GM18867 (cell line): ENCODE data around the gene SULF2.

Experiments used
- ATAC-seq: cut with Tn5 transposase; IDR thresholded peaks from one replicate; pipeline ENCODE4 v1.9.1; 2021; ENCODE audit warnings: mild to moderate bottlenecking, moderate library complexity; ENCODE audit not compliant: unreplicated experiment

Gene SULF2

GRCh38 chr20:47688385-47689381 lies 96.6 kb downstream of the SULF2 start:
- ATAC-seq, result no peak

GRCh38 chr20:47687095-47687987 lies 97.9 kb downstream of the SULF2 start:
- no peak for ATAC-seq

GRCh38 chr20:47686545-47686944 lies 98.7 kb downstream of the SULF2 start:
- no peak for ATAC-seq

GRCh38 chr20:47684306-47685080 lies 100.8 kb downstream of the SULF2 start:
- no peak for ATAC-seq

GRCh38 chr20:47682916-47683315 lies 102.4 kb downstream of the SULF2 start:
- ATAC-seq, result no peak

DNA sequence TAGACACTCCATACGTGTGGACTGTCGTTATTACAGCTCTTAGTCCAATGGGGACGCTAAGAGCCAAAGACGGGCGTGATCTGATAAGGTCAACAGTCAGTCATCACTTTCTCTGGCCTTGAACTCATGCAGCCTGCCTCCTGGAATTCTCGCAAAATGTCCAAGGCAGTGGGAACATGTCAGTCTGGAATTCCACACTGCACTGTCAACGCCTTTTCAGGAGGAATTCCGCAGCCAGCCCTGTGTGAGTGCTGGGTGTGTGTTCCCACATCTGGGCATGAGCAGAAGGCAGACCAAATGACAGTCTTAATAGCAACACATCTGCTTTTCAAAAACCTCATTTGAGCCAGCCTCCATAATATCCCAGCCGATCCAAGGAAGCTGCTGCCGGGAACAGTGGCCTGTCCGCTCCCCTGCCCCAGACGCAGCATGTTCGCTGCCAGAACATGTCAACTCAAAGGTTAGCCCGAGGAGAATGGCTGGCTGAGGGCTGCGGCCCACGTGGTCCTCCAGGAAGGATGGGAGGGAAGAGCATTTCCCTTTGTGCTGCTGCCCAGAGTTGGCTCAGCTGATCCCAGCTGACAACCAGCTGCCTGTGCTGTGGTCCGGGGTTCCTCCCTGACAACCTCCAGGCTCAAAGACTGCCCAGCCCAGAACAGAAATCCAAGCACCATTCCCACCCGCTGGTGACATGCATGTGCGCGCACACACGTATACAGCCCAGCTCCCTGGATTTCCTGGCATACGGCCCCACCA lies 103.1 kb downstream of the SULF2 start:
- no peak for ATAC-seq

DNA sequence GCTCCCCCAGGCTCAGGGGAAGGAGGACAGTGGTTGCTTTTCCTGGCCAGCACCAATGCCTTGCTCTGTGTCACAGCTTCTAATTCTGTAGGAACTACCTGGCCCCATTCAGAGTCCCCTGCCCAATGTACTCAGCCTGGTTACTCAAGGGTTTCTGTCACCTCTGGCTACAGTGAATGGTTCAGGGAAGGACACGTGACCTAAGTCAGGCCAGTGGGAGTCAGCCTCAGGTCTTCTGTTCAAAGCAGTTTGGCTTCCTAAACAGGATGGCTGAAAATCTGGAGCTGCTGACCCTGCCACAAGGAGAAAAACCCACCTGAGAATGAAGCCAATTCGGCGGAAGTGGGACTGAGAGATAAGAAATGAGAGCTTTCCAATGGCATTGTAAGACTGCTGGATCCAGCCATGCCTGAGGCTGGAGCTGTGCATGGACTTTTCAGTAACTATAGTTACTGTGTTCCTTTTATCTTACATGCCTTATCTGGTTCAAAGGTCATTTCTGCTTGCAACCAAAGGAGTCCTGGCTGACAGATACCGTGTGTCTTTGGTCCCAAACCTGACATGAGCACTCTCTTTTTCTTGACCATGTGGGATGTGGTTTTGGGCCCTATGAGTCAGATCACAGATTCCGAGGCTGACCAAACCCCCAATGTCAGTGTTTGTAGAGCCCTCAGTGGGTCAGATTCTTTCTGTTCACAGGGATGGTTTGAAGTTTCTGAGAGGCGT lies 104.3 kb downstream of the SULF2 start:
- ATAC-seq, result no peak

- ATAC-seq, result no peak
Measured at GRCh38 chr20:47679462-47679861, 105.8 kb downstream of the SULF2 start.

DNA sequence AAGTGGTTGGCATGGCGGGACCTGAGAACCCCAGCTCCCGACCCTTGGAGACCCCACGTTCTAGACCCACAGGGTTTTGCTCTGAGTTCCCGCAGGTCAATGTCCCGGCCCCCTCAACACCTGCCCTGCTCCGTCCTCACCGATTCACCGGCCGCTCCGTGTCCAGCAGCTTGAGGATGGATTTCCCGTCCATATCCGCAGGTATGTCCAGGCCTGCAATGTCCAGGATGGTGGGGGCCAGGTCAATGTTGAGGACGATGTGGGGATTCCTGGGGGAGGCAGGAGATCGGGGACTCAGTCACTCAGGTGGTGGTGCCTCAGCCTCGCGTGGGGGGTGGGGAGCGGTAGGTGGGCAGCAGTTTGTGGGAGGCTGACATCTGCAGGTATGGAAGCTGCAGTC lies 106.7 kb downstream of the SULF2 start:
- ATAC-seq, result no peak

- no peak for ATAC-seq
Measured at GRCh38 chr20:47677635-47678453, 107.4 kb downstream of the SULF2 start.

DNA sequence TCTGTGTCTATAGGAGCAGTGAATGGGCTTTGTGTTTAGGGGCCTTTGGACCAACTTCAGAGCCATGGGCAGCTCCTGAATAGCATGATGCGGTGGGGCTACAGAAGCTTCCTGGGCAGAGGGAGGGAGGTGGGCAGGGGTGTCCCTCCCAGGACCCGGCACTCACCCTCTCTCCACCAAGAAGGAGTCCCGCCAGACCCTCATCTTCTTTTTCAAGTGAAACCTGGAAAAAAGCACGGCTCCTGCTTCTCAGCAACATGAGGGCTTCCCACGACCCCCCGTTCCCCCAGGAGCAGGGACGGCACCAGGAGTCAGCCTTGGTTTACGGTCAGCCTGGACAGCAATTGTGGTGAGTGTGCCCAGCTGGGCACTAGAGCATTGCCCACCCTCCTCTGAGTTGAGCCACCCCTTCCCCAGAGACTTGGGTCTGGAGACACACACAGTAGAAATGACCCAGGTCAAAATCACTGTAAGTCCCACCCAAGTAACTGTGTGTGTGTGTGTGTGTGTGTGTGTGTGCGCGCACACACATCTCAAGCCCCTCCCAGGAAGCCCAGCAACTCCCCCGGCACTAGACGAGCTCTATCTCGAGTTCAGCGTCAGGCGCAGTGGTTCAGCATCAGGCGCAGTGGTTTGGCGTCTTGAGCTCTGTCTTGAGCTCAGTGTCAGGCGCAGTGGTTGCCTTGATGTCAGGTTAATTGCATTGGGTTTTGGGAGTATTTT lies 108.2 kb downstream of the SULF2 start:
- ATAC-seq, result no peak

GRCh38 chr20:47676219-47676721 lies 109.0 kb downstream of the SULF2 start:
- no peak for ATAC-seq

DNA sequence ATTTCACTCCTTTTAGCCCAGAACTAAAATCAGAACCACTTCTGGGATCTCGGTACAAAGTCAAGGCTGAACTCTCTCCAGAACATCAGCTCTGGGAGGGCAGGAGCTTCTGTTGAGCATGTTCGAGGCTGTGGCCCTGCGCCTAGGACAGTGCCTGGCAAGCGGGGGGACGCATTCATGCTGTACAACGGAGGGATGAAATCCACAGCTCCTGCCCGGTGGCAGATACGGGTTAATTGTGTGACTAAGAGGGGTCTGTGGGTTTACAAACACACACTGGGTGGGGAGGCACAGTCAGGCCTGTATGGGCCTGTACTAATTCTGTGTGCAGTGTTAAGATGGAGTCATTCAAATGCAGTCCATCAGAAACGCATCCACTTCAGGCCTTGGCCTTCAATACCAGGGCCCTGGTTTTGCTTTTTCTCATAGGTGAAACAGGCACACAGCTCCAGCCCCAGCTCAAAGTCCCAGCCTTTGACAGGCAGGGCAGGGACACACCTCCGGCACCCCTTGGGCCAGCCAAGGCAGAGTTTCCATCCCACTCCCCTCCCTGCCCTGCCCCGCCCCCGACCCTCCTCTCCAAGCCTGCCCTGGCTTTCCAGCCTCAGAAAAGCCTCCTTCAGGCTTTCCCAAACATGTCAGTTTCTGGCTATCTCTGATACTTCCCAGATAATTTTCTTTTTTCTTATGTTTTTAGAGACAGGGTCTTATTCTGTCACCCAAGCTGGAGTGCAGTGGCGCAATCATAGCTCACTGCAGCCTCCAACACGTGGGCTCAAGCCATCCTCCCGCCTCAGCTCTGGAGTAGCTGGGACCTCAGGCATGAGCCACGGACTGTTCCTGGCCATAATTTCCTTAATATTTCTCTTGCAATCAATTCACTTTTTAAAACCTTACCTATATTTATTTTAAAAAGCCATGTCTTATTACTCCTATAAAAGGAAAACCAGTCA lies 109.8 kb downstream of the SULF2 start:
- ATAC-seq, result no peak

DNA sequence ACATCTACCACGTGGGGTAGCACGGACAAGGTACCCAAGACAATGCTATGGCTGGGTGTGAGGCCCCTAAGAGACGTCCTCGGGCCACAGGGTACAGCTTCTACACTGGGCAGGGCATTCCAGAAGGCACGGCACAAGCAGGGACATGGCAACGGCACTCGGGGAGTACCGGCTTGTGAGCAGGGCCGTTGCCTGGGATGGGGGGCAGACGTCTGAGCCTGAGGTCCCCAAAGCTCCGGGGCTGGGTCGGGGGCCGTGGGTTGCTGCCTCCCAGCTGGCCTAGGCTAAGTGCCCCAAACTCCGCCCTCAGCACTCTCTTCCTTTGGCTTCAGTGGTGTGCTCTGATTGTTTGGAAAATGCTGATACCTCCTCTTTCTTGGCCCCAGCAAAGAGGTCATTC lies 110.6 kb downstream of the SULF2 start:
- ATAC-seq, result no peak

GRCh38 chr20:47674145-47674544 lies 111.1 kb downstream of the SULF2 start:
- no peak for ATAC-seq

- no peak for ATAC-seq
Measured at GRCh38 chr20:47673671-47673955, 111.7 kb downstream of the SULF2 start.
